ENCODE data around the gene UBXN10.

The UBXN10 gene

DNA sequence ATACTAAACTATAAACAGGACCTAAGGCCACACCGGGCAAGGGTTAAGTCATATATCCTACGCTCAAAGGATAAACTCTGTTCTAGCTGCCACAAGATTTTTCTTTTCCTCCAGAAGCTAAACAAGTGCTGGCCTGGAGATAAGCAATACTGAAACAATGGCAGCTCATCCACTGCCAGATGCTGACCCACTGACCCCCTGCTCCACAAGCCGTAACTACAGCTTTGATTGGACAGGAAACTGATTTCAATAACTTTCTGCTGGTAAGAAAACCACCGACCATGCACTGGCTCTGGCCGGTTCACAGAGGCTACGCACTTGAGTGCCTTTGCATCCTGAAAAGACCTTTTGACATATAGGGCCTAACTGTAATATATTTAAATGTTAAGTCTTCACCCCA, 51.8 kb downstream of the UBXN10 start:
- TF ChIP-seq, protein P1, sequence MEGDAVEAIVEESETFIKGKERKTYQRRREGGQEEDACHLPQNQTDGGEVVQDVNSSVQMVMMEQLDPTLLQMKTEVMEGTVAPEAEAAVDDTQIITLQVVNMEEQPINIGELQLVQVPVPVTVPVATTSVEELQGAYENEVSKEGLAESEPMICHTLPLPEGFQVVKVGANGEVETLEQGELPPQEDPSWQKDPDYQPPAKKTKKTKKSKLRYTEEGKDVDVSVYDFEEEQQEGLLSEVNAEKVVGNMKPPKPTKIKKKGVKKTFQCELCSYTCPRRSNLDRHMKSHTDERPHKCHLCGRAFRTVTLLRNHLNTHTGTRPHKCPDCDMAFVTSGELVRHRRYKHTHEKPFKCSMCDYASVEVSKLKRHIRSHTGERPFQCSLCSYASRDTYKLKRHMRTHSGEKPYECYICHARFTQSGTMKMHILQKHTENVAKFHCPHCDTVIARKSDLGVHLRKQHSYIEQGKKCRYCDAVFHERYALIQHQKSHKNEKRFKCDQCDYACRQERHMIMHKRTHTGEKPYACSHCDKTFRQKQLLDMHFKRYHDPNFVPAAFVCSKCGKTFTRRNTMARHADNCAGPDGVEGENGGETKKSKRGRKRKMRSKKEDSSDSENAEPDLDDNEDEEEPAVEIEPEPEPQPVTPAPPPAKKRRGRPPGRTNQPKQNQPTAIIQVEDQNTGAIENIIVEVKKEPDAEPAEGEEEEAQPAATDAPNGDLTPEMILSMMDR (IDR thresholded peaks at IDR 0.05): no peak

DNA sequence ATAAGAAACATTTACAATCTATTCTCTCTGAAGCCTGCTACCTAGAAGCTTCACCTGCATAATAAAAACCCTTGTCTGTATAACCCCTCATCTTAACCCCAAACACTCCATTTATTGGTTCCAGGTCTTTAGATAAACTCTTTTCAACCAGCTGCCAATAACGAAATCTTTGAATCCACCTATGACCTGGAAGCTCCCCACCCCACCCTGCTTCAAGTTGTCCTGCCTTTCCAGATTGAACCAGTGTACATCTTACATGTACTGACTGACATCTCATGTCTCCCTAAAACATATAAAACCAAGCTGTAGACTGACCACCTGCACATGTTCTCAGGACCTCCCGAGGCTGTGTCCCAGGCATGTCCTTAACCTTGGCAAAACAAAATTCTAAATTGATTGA, 54.1 kb downstream of the UBXN10 start:
- TF ChIP-seq, protein P1 (IDR thresholded peaks at IDR 0.05): no peak

DNA sequence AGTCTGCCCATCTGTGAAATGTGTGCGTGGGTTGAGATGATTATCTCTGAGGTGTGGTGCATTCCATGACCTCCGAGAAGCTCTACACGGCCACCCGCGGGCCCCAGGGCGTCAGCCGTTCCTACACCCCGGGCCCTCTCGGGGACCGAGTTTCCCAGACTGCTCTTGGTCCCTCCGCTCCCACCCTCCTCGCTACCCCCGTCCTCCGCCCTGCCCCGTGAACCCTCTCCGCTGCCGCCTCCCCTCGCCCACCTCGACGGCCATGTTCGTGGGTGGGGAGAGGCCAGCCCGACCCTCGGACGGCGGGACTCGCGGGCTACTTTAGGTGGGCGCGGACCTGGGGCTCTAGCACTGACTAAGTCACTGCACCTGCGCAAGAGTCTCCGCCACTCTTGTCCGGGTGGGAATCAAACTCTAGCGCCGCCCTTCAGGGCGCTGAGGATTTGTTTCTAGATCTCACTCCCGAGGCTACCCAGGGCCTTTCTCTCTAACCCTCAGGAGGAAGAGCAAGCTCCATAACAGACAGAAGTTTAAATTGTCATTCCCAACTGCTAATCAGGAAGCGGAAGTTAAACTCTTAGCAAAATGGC, 57.1 kb downstream of the UBXN10 start:
- TF ChIP-seq, protein P1 (IDR thresholded peaks at IDR 0.05): no peak

Measured in LNCAP (cell line).